ENCODE measurements around the gene MKLN1. TPM values are rescaled to one million over a fixed set of nuclear protein-coding genes. Genes with fewer than 3 reads are reported as not detected.

Gene MKLN1
- total RNA-seq, 1 donor from 2014 or later, result 20.2 TPM

DNA sequence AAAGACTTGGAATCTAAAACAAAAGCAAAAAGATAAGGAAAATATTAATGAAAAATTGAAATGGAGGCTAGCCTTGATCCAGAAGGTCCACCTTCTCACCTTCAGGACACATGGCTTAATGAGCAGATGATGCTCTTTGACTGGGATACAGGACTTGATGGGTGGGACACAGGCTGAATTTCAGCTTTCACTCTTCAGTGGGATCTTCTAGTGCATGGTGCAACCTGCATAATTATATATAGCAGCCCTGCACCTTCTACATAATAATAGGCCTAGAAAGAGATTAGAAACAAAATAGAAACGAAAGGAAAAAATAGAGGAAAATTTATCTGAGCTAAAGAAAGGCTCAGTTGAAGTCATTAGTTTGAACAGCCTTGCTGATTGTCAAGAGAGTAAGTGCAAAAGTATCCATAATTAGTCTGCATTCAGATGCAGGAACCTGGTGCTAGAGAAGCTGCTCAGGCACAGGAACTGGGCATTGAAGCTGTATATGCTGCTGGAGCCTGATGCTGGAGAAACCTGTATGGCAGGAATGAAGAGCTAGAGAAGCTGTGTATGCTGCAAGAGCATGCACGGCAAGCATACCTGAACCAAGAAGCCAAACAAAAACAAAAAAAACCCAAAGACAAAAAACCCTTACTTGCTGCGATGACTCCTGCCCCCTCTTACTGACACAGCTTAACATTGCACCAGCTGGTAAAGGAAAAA, 19.4 kb downstream of the MKLN1 start:
- no peak for DNase-seq (ENCODE audit: extremely low read depth, low read depth, low spot score)

DNA sequence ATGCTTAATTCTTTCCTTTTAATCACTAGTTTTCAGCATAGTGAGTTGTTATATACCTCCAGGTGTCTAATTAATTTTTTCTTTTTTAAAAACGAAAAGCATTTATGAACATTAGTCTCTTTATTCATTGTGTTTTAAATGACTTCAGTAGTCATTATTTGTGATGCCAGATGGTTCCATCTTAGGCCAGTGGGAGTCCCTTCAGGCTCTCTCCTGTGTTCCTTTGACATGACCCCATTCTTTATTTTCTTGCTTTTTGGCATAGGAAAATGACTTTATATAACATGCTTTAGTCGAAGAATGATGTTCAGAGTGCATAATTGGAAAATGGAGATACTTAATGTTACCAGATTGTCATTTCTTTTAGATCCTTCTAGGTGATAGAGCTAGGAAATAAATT, 24.4 kb downstream of the MKLN1 start:
- DNase-seq (ENCODE audit: extremely low read depth, low read depth, low spot score), result no peak

DNA sequence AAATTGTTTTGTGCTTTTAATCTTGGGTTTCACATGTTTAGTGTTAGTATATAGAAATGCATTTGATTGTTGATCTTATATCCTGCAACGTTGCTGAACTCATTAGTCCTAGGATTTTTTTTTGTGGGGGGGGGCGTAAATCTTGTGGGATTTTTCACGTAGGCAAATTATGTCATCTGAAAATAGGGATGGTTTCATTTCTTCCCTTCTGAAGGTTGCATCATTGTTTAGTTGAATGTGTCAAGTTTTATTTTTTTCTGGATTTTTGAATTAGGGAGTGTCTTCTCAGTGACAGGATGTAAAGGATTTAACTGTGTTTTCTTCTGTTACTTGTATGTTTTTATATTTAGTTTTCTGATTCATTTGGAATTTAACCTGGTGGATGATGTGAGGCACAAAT, 26.7 kb downstream of the MKLN1 start:
- no peak for DNase-seq (ENCODE audit: extremely low read depth, low read depth, low spot score)

DNA sequence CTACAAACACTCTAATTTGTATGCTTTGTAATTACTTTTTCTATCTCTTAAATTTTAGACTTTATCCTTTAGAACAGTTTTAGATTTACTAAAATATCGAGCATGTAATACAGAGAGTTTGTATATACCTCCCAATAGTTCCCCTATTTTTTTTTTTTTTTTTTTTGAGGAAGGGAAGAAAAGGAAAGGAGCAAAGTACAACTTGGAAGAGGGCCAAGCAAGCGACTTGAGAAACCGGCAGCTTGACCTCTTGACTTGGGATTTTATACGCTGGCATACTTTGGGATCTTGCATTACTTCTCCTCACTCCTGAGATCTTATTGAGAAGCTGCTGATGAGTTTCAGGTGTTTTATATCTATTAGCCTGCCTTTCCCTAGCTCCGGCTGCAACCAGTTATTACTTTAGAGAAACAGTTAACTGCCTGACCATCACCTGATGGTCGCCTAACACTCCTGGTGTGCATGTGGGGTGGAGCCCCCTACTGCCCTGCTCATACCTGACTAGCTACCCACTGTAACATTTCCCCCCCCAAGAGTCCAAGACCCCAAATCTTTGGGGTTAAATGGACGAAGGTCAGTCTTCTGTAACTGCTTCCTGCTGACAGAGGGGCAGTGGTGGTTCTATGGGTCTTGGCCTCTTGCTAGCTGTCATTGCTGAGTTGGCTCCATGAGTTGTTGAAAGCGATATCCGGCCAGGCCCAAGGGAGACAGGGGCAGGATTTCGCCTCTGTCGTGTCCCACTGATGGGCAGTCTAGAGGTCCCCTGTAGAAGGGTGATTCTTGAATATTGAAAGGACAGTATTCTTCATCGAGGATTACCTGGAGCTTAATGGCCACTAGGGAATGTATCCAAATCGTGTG, 28.5 kb downstream of the MKLN1 start:
- no peak for DNase-seq (ENCODE audit: extremely low read depth, low read depth, low spot score)

DNA sequence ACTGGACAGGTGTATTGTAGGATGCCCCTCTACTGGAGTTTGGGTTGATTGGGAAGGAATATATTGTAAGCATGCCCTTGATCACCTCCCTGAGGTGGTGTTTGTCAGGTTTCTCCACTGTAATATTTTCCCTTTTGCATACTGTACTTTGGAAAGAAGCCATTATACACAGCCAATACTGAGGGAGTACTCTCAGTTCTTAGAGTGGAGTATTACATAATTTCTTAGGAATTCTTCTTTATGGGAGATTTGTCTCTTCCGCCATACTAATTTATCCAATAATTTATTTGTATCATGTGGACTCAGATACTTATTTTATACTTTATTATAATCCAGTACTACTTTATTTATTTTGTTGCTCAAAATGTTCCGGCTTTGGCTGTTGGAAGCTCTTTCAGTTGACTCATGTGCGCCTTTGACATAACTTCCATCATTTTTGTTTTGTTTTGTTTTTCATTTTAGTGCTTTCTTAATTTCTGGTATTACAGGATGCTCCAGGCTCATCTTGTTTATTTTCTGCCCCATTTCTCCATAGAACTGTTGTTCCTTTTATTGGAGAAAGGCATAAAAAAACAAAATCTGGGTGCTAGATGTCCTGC, 29.7 kb downstream of the MKLN1 start:
- no peak for DNase-seq (ENCODE audit: extremely low read depth, low read depth, low spot score)

DNA sequence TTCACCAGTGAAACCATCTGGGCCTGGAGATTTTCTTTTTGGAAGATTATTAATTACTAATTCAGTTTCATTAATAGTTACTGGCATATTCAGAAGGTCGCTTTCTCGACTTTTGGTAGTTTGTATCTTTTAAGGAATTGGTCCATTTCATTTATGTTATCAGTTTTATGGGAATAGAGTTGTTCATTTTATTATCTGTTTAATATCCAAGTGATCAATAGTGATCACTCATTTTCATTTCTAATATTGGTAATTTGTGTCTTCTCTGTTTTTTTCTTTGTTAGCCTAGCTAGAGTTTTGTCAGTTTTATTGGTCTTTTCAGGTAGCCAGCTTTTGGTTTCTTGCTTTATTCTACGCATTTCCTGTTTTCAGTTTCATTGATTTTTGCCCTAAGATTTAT, 31.0 kb downstream of the MKLN1 start:
- no peak for DNase-seq (ENCODE audit: extremely low read depth, low read depth, low spot score)

DNA sequence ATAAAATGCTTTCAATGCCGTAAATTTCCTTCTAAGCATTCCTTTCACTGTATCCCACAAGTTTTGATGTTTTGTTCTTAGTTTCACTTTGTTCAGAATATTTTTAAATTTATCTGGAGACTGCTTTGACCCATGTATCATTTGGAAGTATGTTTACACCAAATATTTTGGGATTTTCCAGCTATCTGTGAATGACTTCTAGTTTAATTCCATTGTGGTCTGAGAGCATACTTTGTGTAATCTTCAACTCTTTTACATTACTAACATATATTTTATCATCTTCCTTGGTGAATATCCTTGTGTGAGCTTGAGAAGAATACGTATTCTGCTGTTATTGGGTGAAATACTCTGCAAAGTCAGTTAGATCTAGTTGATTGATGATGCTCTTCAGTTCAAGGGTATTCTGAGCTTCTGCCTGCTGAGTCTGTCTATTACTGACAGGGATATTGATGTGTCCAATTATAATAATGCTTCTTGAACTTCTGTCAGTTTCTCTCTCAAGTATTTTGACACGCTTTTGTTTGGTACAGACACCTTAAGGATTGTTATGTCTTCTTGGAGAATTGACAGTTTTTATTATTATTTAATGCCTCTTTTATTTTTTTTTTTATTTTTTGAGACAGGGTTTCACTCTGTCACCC, 31.6 kb downstream of the MKLN1 start:
- DNase-seq (ENCODE audit: extremely low read depth, low read depth, low spot score), result no peak

DNA sequence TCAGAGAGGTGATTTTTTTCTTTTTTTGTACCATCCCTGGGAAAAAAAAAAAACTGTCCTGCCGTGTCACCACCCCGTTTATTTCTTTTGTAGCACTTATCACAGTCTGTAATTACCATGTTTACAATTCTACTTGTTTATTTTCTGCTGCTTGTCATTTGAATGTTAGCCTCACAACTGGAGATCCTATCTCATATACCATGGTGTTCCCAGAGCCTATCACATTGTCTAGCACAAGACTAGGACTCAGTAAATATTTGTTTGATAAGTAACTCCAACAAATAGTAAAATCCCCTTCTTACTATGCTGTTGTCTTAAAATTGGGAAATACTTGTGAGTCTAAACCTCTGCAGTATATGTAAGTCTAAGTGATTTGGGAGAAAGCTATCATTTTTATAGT, 36.0 kb downstream of the MKLN1 start:
- DNase-seq (ENCODE audit: extremely low read depth, low read depth, low spot score), result no peak

DNA sequence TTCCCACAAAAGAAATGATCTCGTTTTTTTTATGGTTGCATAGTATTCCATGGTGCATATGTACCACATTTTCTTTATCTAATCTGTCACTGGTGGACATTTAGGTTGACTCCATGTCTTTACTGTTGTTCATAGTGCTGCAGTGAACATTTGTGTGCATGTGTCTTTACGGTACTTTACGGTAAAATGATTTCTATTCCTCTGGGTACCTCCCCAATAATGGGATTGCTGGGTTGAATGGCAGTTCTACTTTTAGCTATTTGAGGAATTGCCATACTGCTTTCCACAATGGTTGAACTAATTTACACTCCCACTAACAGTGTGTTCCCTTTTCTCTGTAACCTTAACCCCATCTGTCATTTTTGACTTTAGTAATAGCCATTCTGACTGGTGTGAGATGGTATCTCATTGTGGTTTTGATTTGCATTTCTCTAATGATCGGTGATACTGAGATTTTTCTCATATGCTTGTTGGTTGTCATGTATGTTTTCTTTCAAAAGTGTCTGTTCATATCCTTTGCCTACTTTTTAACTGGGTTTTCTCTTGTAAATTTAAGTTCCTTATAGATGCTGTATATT, 37.2 kb downstream of the MKLN1 start:
- DNase-seq (ENCODE audit: extremely low read depth, low read depth, low spot score), result no peak

DNA sequence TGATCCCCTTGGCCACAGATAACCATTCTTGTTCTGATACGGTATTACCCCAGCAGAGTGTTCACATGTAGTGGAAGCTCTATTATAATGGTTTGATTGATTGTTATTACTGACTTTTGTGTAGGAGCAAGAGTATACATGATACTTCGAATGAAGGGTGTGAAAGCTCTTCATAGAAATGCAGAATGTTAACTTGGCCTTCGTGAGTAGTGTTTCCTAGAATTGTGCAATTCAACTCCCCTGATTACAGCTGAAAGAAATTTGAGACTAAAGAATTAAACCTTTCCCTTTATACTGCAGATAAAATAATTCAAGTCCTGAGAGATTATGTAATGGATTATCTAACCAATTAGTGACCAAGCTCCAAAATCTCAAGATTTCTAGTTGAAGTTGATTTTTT, 38.2 kb downstream of the MKLN1 start:
- DNase-seq (ENCODE audit: extremely low read depth, low read depth, low spot score), result no peak

DNA sequence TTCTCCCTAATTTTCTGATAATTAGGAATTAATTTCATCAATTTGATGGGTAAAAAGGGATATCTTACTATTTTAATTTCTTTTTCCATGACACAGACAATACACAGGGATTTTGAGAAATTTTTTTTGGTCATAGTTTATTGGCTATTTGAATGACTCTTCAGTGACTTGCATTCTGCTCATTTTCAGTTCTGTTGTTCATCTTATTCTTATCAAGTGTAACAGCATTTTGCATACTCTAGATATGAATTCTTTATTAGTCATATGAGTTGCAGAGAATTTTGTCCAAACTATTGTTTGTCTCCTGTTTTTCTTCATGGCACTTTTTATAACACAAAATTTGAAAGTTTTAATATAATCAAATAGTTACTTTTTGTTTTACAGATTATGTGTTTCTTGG, 41.7 kb downstream of the MKLN1 start:
- no peak for DNase-seq (ENCODE audit: extremely low read depth, low read depth, low spot score)

DNA sequence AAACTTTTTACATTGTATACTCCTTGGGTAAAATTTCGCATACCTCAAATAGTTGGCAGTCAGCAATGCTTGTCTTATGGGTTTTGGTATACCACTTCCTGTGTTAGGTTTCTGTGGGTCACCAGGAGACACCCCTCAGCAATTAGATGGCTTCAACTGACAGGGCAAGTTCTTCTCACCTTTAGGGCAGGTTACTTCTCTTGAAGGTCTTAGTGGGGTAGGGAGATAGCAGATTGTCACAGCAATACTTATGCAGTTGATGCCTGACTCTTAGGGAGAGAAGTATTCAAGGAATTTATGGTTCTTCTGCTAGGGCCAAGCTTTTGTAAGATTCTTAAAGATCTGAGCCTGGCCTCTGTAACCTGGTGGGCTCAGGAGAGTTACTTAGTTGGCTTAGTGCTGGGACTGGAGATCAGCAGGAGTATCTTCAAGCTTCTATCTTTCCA, 42.9 kb downstream of the MKLN1 start:
- DNase-seq (ENCODE audit: extremely low read depth, low read depth, low spot score), result no peak

DNA sequence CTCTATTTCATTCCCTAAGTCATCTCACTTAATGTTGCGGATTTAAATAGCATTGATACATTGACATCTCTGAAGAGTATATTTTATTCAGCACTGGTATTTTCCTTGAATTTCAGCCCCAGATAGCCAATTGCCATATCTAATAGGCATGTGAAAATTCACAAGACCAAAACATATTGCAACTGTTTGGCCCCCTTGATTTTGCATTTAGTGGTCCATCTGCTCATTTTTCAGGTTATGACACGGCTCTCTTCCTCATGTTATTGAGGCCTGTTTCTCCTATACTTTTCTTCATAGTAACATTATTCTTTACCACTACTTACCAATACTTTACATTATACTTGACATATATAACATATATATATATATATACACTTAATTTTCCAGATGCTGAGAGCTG, 43.7 kb downstream of the MKLN1 start:
- DNase-seq (ENCODE audit: extremely low read depth, low read depth, low spot score), result no peak

DNA sequence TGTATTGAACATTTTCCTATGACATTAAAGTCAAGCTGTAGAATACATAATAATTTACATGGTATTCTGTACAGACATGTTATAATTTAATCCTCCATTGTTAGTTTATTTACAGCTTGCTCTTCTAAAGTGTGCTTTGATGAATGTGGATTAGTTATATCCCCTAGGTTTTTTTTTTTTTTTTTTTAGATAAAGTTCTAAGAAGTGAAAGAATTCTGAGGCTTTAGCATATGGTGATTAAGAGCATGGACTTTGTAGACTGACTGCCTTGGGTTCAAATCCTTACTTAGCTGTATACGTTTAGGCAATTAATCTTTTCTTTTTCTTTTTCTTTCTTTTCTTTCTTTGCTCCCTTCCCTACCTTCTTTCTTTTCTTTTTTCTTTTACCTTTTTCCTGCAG, 44.9 kb downstream of the MKLN1 start:
- no peak for DNase-seq (ENCODE audit: extremely low read depth, low read depth, low spot score)

DNA sequence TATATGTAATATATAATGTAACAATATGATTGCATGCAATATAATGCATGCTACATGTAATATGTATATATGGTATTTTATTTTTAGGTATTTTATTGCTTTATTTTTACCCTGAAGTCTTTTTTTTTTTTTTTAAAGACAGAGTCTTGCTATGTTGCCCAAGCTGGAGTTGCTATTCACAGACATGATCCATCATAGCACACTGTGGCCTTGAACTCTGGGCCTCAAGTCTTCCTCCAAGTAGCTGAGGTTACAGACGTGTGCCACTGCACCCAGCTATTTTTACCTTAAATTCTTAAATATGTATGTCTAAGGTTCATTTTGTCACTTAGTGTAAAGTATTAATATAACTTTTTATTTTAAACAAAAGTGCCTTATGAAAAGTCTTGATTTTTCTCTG, 47.1 kb downstream of the MKLN1 start:
- no peak for DNase-seq (ENCODE audit: extremely low read depth, low read depth, low spot score)

DNA sequence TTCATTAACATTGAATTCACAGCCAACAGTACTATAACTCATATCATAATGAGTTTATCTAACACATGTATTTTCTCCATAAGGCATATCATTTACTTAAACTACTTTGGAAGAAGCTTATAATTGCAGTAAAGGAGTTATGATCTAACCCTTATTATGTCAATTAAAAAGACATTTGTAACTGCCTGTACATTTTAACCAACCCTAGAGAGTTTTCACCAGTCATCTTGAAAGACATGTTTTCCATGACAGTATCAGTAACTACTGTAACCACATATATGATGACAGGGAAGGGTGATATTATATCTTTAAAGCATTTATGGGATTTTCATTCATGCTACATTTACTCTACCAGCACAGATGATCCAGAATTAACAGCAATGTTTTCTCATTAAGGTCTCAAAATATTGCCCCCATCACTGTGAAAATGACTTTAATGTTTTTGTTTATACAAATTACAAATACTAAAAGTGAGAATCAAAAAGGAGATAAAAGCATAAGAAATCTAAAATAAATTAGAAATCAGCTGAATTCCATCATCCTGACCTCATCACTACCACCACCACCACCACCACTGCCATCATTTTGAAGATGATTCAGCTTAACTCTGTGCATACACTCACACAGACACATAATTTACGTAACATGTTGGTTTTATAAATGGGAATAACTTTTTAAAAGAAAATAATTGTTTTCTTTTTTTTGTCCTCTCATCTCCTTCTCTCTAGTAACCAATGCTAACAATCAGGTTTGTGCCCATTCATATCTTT, 53.6 kb downstream of the MKLN1 start:
- no peak for DNase-seq (ENCODE audit: extremely low read depth, low read depth, low spot score)

DNA sequence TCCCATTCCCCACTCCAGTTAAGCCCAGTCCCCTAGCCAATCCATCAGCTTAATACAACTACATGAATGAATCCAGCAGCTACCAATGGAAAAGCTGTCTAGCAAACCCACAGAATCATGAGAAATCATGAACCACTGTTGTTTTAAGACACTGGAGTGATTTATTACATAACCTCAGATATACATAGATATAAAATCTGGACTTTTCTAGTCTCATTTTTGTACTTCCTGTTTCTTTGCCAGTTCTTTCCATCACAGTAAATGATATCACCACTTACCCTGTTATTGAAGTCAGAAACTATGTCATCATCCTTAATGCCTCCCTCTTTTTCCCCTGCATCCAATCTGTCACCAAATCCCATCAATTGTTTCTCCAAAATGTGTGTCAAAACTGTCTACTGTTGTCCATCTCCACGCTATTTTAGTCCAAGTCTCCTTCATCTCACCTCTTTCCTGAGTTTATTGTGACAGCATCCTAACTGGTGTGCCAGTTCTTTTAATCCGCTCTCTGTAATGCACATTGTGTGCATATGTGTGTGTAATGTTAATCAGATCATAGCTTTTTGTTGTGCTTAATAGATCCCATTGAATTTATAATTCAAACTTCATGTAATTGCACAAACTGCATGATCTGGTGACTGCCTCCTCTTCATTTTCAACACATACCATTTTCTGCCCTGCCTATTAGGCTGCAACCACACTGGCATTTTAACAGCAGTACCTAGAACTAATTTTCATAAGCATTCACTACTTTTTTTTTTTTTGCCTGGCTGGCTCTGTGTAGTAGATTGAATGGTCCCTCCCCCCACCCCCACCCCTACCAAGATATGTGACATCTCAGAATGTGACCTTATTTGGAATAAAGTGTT, 56.0 kb downstream of the MKLN1 start:
- no peak for DNase-seq (ENCODE audit: extremely low read depth, low read depth, low spot score)

DNA sequence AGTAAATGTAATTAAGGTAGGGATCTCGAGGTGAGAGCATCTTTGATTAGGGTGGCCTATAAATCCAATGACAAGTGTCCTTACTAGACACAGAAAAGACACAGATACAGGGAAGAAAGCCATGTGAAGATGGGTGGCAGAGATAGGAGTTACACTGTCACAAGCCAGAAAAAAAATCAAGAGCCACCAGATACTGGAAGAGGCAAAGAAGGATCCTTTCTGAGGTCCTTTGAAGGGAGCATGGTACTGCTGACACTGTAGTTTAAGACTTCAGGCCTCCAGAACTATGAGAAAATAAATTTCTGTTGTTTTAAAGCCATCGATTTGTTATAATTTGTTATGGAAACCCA, 56.6 kb downstream of the MKLN1 start:
- no peak for DNase-seq (ENCODE audit: extremely low read depth, low read depth, low spot score)

DNA sequence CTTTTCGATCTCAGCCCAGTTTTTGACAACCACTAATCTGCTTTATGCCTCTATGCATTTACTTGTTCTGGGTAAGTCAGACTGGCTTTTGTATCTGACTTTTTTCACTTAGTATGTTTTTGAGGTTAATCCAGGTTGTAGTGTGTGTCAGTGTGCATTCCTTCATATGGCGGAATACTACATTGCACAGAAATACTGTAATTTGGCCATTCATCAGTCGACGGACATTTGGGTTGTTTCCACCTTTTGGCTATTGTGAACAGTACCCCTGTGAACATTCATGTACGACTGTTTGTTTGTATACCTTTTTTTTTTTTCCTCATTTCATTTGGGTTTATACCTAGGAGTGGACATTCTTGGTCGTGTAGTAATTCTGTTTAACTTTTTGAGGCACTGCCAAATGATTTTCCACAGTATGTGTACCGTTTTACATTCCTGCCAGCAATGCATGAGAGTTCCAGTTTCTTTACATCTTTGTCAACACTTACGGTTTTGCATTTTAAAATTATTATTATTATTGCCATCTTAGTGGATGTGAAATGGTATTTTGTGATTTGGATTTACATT, 57.4 kb downstream of the MKLN1 start:
- DNase-seq (ENCODE audit: extremely low read depth, low read depth, low spot score), result no peak
